ENCODE measurements around the gene RIMBP2.
"Not testable (repeated sequence)": the region's sequence is repeated elsewhere in the genome, so short reads cannot be mapped to it uniquely, and the experiment has no call there.

RIMBP2 gene

GRCh38 chr12:130592641-130593040 is 123.5 kb downstream of the RIMBP2 start:
- CTCF ChIA-PET, result no interaction called here
- H3K4me3 ChIP-seq (ENCODE audit: low read depth, low read length), result no peak overlapping the region
- TF ChIP-seq CTCF (IDR thresholded peaks at IDR 0.05; ENCODE audit: insufficient read depth, low read length, missing control alignments), result no peak
- DNase-seq (ENCODE audit: low read depth, low spot score), result no peak
- POLR2A ChIA-PET, result no interaction called here

DNA sequence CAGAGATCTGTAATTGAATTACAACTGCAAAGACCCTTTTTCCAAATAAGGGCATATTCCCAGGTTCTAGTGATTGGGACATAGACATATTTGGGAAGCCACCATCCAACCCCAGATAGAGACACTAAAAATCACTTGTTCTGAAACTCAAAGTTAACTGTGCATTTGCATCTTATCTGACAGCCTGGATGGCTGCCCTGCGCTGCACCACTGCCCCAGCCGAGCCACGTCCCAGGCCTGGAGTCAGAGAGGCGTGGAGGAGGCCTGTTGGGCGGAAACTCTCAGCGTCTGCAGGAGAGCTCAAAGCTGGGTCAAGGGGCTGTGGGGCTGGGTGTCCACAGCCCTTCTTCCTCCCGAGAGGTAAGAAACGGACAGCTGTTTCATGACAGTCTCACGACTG is 124.4 kb downstream of the RIMBP2 start:
- TF ChIP-seq CTCF (IDR thresholded peaks at IDR 0.05; ENCODE audit: insufficient read depth, low read length, missing control alignments), result no peak
- no peak for DNase-seq (ENCODE audit: low read depth, low spot score)
- no peak overlapping the region for H3K4me3 ChIP-seq (ENCODE audit: low read depth, low read length)
- ChIA-PET CTCF (no interaction called here), POLR2A (no interaction called here)

- H3K4me3 ChIP-seq (ENCODE audit: low read depth, low read length), result no peak overlapping the region
- no peak for TF ChIP-seq CTCF (IDR thresholded peaks at IDR 0.05; ENCODE audit: insufficient read depth, low read length, missing control alignments)
- ChIA-PET POLR2A (no interaction called here), CTCF (no interaction called here)
- no peak for DNase-seq (ENCODE audit: low read depth, low spot score)
Measured at GRCh38 chr12:130590685-130591084, 125.4 kb downstream of the RIMBP2 start.

DNA sequence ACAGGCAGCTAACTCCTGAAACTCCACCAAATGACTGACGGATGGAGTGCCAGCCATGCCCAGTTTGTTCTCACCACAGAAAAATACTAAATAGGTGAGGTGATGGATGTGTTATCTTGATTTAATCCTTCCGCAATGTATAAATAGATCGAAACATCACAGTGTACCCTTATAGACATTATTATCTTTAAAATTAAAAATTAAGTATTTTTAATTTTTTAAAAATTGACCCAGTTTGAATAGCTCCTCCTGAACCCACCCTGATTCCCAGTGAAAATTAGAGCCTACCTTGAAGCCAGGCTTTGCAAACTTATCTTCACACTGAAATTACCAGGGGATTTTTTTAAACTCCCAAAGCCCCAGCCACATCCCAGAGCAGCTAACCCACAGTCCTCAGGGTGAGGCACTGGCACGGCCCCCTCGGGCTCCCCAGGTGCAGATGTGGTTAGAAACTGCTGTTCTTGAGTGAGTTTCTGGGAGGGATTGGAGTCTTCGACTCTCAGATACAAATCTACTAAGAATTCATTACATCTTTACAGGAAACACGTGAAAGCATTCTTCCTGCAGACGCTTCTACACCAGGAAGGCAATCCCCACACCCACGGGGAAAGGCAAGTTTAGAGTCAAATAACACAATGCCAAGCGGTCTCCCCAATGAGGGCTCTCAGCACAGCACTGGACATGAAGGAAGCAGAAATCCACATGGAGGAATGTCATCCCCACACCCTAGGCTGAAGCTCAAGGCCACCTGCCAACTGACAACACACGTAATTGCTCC is 126.4 kb downstream of the RIMBP2 start:
- no peak overlapping the region for H3K4me3 ChIP-seq (ENCODE audit: low read depth, low read length)
- ChIA-PET CTCF (no interaction called here), POLR2A (no interaction called here)
- no peak for TF ChIP-seq CTCF (IDR thresholded peaks at IDR 0.05; ENCODE audit: insufficient read depth, low read length, missing control alignments)
- DNase-seq (ENCODE audit: low read depth, low spot score), result no peak

- DNase-seq (ENCODE audit: low read depth, low spot score), result no peak
- CTCF ChIA-PET, result no interaction called here
- H3K4me3 ChIP-seq (ENCODE audit: low read depth, low read length), result no peak overlapping the region
- POLR2A ChIA-PET, result no interaction called here
- TF ChIP-seq CTCF (IDR thresholded peaks at IDR 0.05; ENCODE audit: insufficient read depth, low read length, missing control alignments), result no peak
Measured at GRCh38 chr12:130588696-130589539, 127.2 kb downstream of the RIMBP2 start.

DNA sequence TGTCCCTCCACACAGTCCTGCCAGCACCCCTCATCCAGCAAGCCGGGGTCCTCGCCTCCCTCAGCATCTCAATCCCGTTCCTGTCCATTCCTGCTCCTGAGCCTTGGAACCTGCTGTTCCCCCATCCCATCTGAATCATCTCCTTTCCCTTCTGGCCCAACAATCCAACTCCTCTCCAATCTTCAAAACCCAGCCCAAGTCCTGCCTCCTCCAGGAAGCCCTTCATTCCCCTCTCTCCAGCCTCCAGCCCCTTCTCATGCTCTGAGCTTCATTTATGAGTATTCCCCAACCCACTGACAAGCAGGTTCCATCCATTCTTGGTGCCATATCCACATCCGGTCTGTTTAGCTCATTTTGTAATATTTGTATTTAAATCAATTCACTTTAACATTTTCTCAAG is 128.1 kb downstream of the RIMBP2 start:
- DNase-seq (ENCODE audit: low read depth, low spot score), result no peak
- no peak overlapping the region for H3K4me3 ChIP-seq (ENCODE audit: low read depth, low read length)
- CTCF ChIA-PET, result no interaction called here
- TF ChIP-seq CTCF (IDR thresholded peaks at IDR 0.05; ENCODE audit: insufficient read depth, low read length, missing control alignments), result no peak
- POLR2A ChIA-PET, result no interaction called here

- DNase-seq (ENCODE audit: low read depth, low spot score); H3K4me3 ChIP-seq (ENCODE audit: low read depth, low read length); POLR2A ChIA-PET; CTCF ChIA-PET: not testable (repeated sequence)
Measured at GRCh38 chr12:130584475-130584874, 131.6 kb downstream of the RIMBP2 start.

Data from AG04449 (cell line).